Glutamatergic neuron (in vitro differentiated cells): ENCODE data around the gene CORIN. TPM values are rescaled to one million over a fixed set of nuclear protein-coding genes. Genes with fewer than 3 reads are reported as not detected.

Experiments
- DNase-seq: peaks from one replicate; pipeline ENCODE4 v3.0.0; 2022
- H3K27ac Mint-ChIP-seq: one replicate; pipeline ENCODE4 v1.8.0; 2020; ENCODE audit warnings: mild to moderate bottlenecking, mixed read lengths, inconsistent platforms; ENCODE audit not compliant: unreplicated experiment
- H3K27me3 Mint-ChIP-seq: one replicate; pipeline ENCODE4 v1.8.0; 2020; ENCODE audit warnings: mild to moderate bottlenecking, moderate library complexity, mixed read lengths, inconsistent platforms; ENCODE audit not compliant: unreplicated experiment
- H3K36me3 Mint-ChIP-seq: one replicate; pipeline ENCODE4 v1.8.0; 2020; ENCODE audit warnings: mild to moderate bottlenecking, mixed read lengths, inconsistent platforms; ENCODE audit not compliant: unreplicated experiment
- H3K4me1 Mint-ChIP-seq: one replicate; pipeline ENCODE4 v1.8.0; 2020; ENCODE audit warnings: mild to moderate bottlenecking, low read depth, mixed read lengths, inconsistent platforms; ENCODE audit not compliant: unreplicated experiment
- H3K4me3 Mint-ChIP-seq: one replicate; pipeline ENCODE4 v1.8.0; 2020; ENCODE audit warnings: mild to moderate bottlenecking, mixed read lengths, inconsistent platforms; ENCODE audit not compliant: unreplicated experiment
- H3K9me3 Mint-ChIP-seq: one replicate; pipeline ENCODE4 v1.8.0; 2020; ENCODE audit warnings: mild to moderate bottlenecking, moderate library complexity, mixed read lengths, inconsistent platforms; ENCODE audit not compliant: unreplicated experiment
- CTCF ChIP-seq: fragments of 200-600 bp; sonication (generic); IDR thresholded peaks from one replicate; pipeline ENCODE4 v1.5.0; 2021; ENCODE audit not compliant: partially characterized antibody, unreplicated experiment
- total RNA-seq: library from RNA; stranded (reverse); fragmentation: NEBNext Ultra II Directional; extraction: Animal tissue kit (Norgen Biotek cat#: 25700); gene quantifications from one replicate; pipeline ENCODE4 v1.2.1, GENCODE V29; 2021; ENCODE audit not compliant: unreplicated experiment

The CORIN gene
- total RNA-seq, 1 donor from 2014 or later = 0.32 TPM

GRCh38 chr4:47669946-47670345 is 167.9 kb downstream of the CORIN start:
- H3K27me3 Mint-ChIP-seq = no peaks in the 10 kb centered on the region
- H3K4me3 Mint-ChIP-seq = no peak overlapping the region
- no peak for DNase-seq
- peaks cover 9% of the 10 kb centered on the region for H3K4me1 Mint-ChIP-seq
- H3K9me3 Mint-ChIP-seq = no peaks in the 10 kb centered on the region
- no peak overlapping the region for H3K27ac Mint-ChIP-seq
- H3K36me3 Mint-ChIP-seq = no peaks in the 10 kb centered on the region
- no peak for TF ChIP-seq CTCF

- H3K27ac Mint-ChIP-seq = no peak overlapping the region
- H3K36me3 Mint-ChIP-seq = no peaks in the 10 kb centered on the region
- H3K4me1 Mint-ChIP-seq = peaks cover 9% of the 10 kb centered on the region
- peak; percentile 89 for TF ChIP-seq CTCF
- no peak overlapping the region for H3K4me3 Mint-ChIP-seq
- DNase-seq = no peak
- no peaks in the 10 kb centered on the region for H3K9me3 Mint-ChIP-seq
- no peaks in the 10 kb centered on the region for H3K27me3 Mint-ChIP-seq
These were observed 169.0 kb downstream of the CORIN start for GRCh38 chr4:47668810-47669408.

GRCh38 chr4:47668256-47668655 is 169.6 kb downstream of the CORIN start:
- no peak overlapping the region for H3K27ac Mint-ChIP-seq
- no peaks in the 10 kb centered on the region for H3K27me3 Mint-ChIP-seq
- no peaks in the 10 kb centered on the region for H3K36me3 Mint-ChIP-seq

GRCh38 chr4:47667552-47667951 is 170.3 kb downstream of the CORIN start:
- Mint-ChIP-seq H3K27ac (no peak overlapping the region), H3K9me3 (no peaks in the 10 kb centered on the region), H3K4me1 (peaks cover 5% of the 10 kb centered on the region), H3K36me3 (no peaks in the 10 kb centered on the region), H3K4me3 (no peak overlapping the region), H3K27me3 (no peaks in the 10 kb centered on the region)
- TF ChIP-seq CTCF = no peak
- no peak for DNase-seq

More at GRCh38 chr4:47668256-47668655, 169.6 kb downstream of the CORIN start:
- Mint-ChIP-seq H3K9me3 (no peaks in the 10 kb centered on the region), H3K4me3 (no peak overlapping the region), H3K4me1 (peaks cover 8% of the 10 kb centered on the region)
- DNase-seq = no peak
- no peak for TF ChIP-seq CTCF

- Mint-ChIP-seq H3K9me3 (no peaks in the 10 kb centered on the region), H3K27me3 (no peaks in the 10 kb centered on the region), H3K4me3 (no peak overlapping the region), H3K4me1 (peaks cover 5% of the 10 kb centered on the region), H3K36me3 (peaks cover 3% of the 10 kb centered on the region), H3K27ac (peak overlapping the region; percentile 46)
- DNase-seq = no peak
- no peak for TF ChIP-seq CTCF
These were observed 173.6 kb downstream of the CORIN start for GRCh38 chr4:47664051-47664826.
